CD14-positive monocyte (primary cell): ENCODE measurements around the gene ARRDC3. TPM values are rescaled to one million over a fixed set of nuclear protein-coding genes. Genes with fewer than 3 reads are reported as not detected.

ENCODE experiments used
- DNase-seq, 3 donors: peaks; one replicate each; pipeline ENCODE4 v3.0.0-alpha.2; 2011 to 2022
- H2AFZ ChIP-seq: 2 replicates; pipeline ENCODE4 v1.6.0; 2012; ENCODE audit warnings: mild to moderate bottlenecking, low read depth, low read length, inconsistent platforms; ENCODE audit not compliant: insufficient read depth, poor library complexity, severe bottlenecking
- H3K27ac ChIP-seq, 2 donors: 1 replicate in 1 of 2; 2 replicates in 1 of 2; pipeline ENCODE4 v1.5.1; 2012 to 2013; ENCODE audit warnings: low read length in 2 of 2, control low read depth in 1 of 2, inconsistent platforms in 1 of 2, low read depth in 1 of 2, mild to moderate bottlenecking in 1 of 2
- H3K27me3 ChIP-seq, 2 donors: one replicate each; pipeline versions ENCODE4 v1.6.0 to v1.6.1; 2011 to 2013; ENCODE audit warnings: low read length in 2 of 2; ENCODE audit not compliant: control insufficient read depth in 2 of 2, insufficient read depth in 2 of 2
- H3K36me3 ChIP-seq, 2 donors: replicated peaks in 1 of 2; 1 replicate in 1 of 2; 2 replicates in 1 of 2; pipeline versions ENCODE4 v1.5.1 to v1.6.1; 2012 to 2013; ENCODE audit warnings: low read length in 2 of 2, control low read depth in 1 of 2, inconsistent platforms in 1 of 2, mild to moderate bottlenecking in 1 of 2; ENCODE audit not compliant: insufficient read depth in 2 of 2, control insufficient read depth in 1 of 2
- H3K4me1 ChIP-seq, 2 donors: 1 replicate in 1 of 2; 2 replicates in 1 of 2; pipeline versions ENCODE4 v1.5.1 to v1.6.1; 2012 to 2013; ENCODE audit warnings: low read length in 2 of 2, control low read depth in 1 of 2, inconsistent platforms in 1 of 2, mild to moderate bottlenecking in 1 of 2, moderate library complexity in 1 of 2; ENCODE audit not compliant: insufficient read depth in 2 of 2, control insufficient read depth in 1 of 2
- H3K4me2 ChIP-seq: replicated peaks from 2 replicates; pipeline ENCODE3; 2012; ENCODE audit warnings: low read length, moderate library complexity, mild to moderate bottlenecking; ENCODE audit not compliant: poor library complexity, severe bottlenecking; ENCODE audit errors: extremely low read depth
- H3K4me3 ChIP-seq, 3 experiments: fragments of 200-600 bp in 1 of 3; sonication (generic) in 1 of 3; replicated peaks in 1 of 3; 1 replicate in 2 of 3; 2 replicates in 1 of 3; pipeline ENCODE4 v1.5.1; 2011 to 2013; ENCODE audit warnings: low read length in 3 of 3, mild to moderate bottlenecking in 3 of 3, control low read depth in 2 of 3, low read depth in 2 of 3, inconsistent platforms in 1 of 3, moderate library complexity in 1 of 3
- H3K79me2 ChIP-seq: 2 replicates; pipeline ENCODE4 v1.6.0; 2012; ENCODE audit warnings: mild to moderate bottlenecking, control low read depth, inconsistent platforms, low read length, moderate library complexity; ENCODE audit not compliant: insufficient read depth
- H3K9ac ChIP-seq: 2 replicates; pipeline ENCODE4 v1.6.0; 2017; ENCODE audit warnings: low read length, mild to moderate bottlenecking; ENCODE audit not compliant: insufficient read depth, poor library complexity, severe bottlenecking
- H3K9me3 ChIP-seq, 2 donors: replicated peaks in 1 of 2; 1 replicate in 1 of 2; 2 replicates in 1 of 2; pipeline versions ENCODE4 v1.5.1 to v1.6.1; 2012 to 2013; ENCODE audit warnings: low read length in 2 of 2, control low read depth in 1 of 2; ENCODE audit not compliant: control insufficient read depth in 1 of 2, insufficient read depth in 1 of 2
- H4K20me1 ChIP-seq: 2 replicates; pipeline ENCODE4 v1.6.0; 2012; ENCODE audit warnings: mild to moderate bottlenecking, low read length, control low read depth, moderate library complexity; ENCODE audit not compliant: insufficient read depth
- H3K27ac Mint-ChIP-seq, 7 donors: one replicate each; pipeline ENCODE4 v1.8.0; 2020; ENCODE audit warnings: mild to moderate bottlenecking in 7 of 7, mixed read lengths in 7 of 7, moderate library complexity in 6 of 7, inconsistent platforms in 2 of 7
- H3K27me3 Mint-ChIP-seq, 3 donors: one replicate each; pipeline ENCODE4 v1.8.0; 2021 to 2022; ENCODE audit warnings: low read depth in 3 of 3, mild to moderate bottlenecking in 3 of 3, mixed read lengths in 3 of 3, moderate library complexity in 3 of 3, inconsistent platforms in 1 of 3
- H3K36me3 Mint-ChIP-seq, 2 donors: one replicate each; pipeline ENCODE4 v1.8.0; 2020; ENCODE audit warnings: mixed read lengths in 2 of 2, inconsistent platforms in 1 of 2, mild to moderate bottlenecking in 1 of 2
- H3K4me1 Mint-ChIP-seq: one replicate; pipeline ENCODE4 v1.8.0; 2020; ENCODE audit warnings: mild to moderate bottlenecking, mixed read lengths
- H3K4me3 Mint-ChIP-seq, 2 donors: one replicate each; pipeline ENCODE4 v1.8.0; 2020; ENCODE audit warnings: mild to moderate bottlenecking in 2 of 2, mixed read lengths in 2 of 2, moderate library complexity in 1 of 2
- H3K9me3 Mint-ChIP-seq, 7 donors: one replicate each; pipeline ENCODE4 v1.8.0; 2020 to 2022; ENCODE audit warnings: mixed read lengths in 7 of 7, mild to moderate bottlenecking in 6 of 7, moderate library complexity in 6 of 7, inconsistent platforms in 2 of 7
- CTCF ChIP-seq: fragments of 200-600 bp; IDR thresholded peaks from one replicate; pipeline ENCODE4 v1.8.0; 2022; ENCODE audit warnings: antibody characterized with exemption, mild to moderate bottlenecking
- WGBS: methylation state at CpG from one replicate; pipeline ENCODE4 v1.1.5; 2013; ENCODE audit warnings: missing lambda C conversion rate; ENCODE audit not compliant: insufficient coverage; 5-methylcytosine and 5-hydroxymethylcytosine counted together
- intact Hi-C, 2 donors: fragments of 100-400 bp; cut with micrococcal nuclease; formaldehyde crosslinking; loops; one replicate each; pipeline versions ENCODE4 v1.15.0 to v1.15.1; 2023
- polyA plus RNA-seq, 3 donors: library from polyadenylated mRNA; depleted of rRNA in 1 of 3; unstranded in 2 of 3; stranded (reverse) in 1 of 3; fragments of 300-500 nt in 2 of 3; fragments of >200 nt in 1 of 3; fragmentation: Illumina TruSeq in 2 of 3; gene quantifications; 1 replicate in 2 of 3; 2 replicates in 1 of 3; pipeline ENCODE4 v1.2.3, GENCODE V29; 2012 to 2021

ARRDC3 gene
- polyA plus RNA-seq, 3 donors: 43.3 to 68.0 (median 64.6) TPM

- Histone ChIP-seq H3K9ac (no peak overlapping the region), H3K79me2 (peaks cover 30% of the 10 kb centered on the region), H4K20me1 (peaks cover 5% of the 10 kb centered on the region), H3K4me1 (peaks cover 14 to 17% of the 10 kb centered on the region in 2 donors), H3K27me3 (no peaks in the 10 kb centered on the region), H3K4me2 (peak overlapping the region; percentile 97), H3K27ac (peak overlapping the region in 1 of 2 donors; percentile 99), H2AFZ (no peak overlapping the region), H3K4me3 (peak overlapping the region in 1 of 3 experiments; percentile 88), H3K36me3 (no peaks in the 10 kb centered on the region), H3K9me3 (no peaks in the 10 kb centered on the region)
- Mint-ChIP-seq H3K4me1 (peaks cover 9% of the 10 kb centered on the region), H3K4me3 (peak overlapping the region in 1 of 2 donors; percentile 98), H3K27ac (peak overlapping the region in 4 of 7 donors; percentile 24 to 99 (median 92)), H3K36me3 (peaks cover 0 to 2% of the 10 kb centered on the region in 2 donors), H3K9me3 (peaks cover 0 to 4% (median 0%) of the 10 kb centered on the region in 7 donors), H3K27me3 (no peaks in the 10 kb centered on the region)
- TF ChIP-seq CTCF: peak; percentile 99
- DNase-seq: peak; percentile 71 to 87 (median 83)
- WGBS: no CpG with 5 or more reads among the region's 6 CpGs
- intact Hi-C loops: loop anchor here (2.0 to 10.0 kb wide), 6 partner anchors 73 to 283 kb away; no protein-coding TSS in a partner anchor
Measured at GRCh38 chr5:91384671-91385430, 1.7 kb upstream of the ARRDC3 start.

- peak overlapping the region; percentile 96 for H3K9ac ChIP-seq
Measured at GRCh38 chr5:91383956-91384300, 811 bp upstream of the ARRDC3 start.

More at GRCh38 chr5:91383956-91384300, 811 bp upstream of the ARRDC3 start:
- H3K9me3 ChIP-seq: no peaks in the 10 kb centered on the region
- peak; percentile 16 to 52 (median 31) for DNase-seq
- H4K20me1 ChIP-seq: peaks cover 5% of the 10 kb centered on the region
- Mint-ChIP-seq H3K27me3 (no peaks in the 10 kb centered on the region), H3K9me3 (peaks cover 0 to 4% (median 0%) of the 10 kb centered on the region in 7 donors), H3K4me3 (peak overlapping the region; percentile 97 to 98), H3K36me3 (peaks cover 0 to 4% of the 10 kb centered on the region in 2 donors), H3K27ac (peak overlapping the region; percentile 88 to 99 (median 97)), H3K4me1 (peaks cover 11% of the 10 kb centered on the region)
- peak overlapping the region; percentile 88 to 100 (median 98) for H3K4me3 ChIP-seq
- intact Hi-C loops: loop anchor here (2.0 to 10.0 kb wide), 6 partner anchors 72 to 282 kb away; no protein-coding TSS in a partner anchor
- H3K4me1 ChIP-seq: peaks cover 15 to 19% of the 10 kb centered on the region in 2 donors
- TF ChIP-seq CTCF: no peak
- peak overlapping the region; percentile 97 for H3K4me2 ChIP-seq
- H3K27ac ChIP-seq: peak overlapping the region; percentile 99 to 100
- peaks cover 34% of the 10 kb centered on the region for H3K79me2 ChIP-seq
- H3K36me3 ChIP-seq: no peaks in the 10 kb centered on the region
- H3K27me3 ChIP-seq: no peaks in the 10 kb centered on the region
- peak overlapping the region; percentile 67 for H2AFZ ChIP-seq
- WGBS: no CpG with 5 or more reads among the region's 7 CpGs
